Naive thymus-derived CD4-positive, alpha-beta T cell (primary cell): ENCODE data around the gene INSIG1. TPM values are rescaled to one million over a fixed set of nuclear protein-coding genes. Genes with fewer than 3 reads are reported as not detected.
A peak's percentile ranks its signal among the peaks of the same experiment; 100 is the strongest.

Experiments
- ATAC-seq: fragments of 150-1000 bp; cut with Tn5 transposase; 2 replicates; pipeline ENCODE4 v1.10.0; 2021; ENCODE audit warnings: mild to moderate bottlenecking, moderate library complexity
- CTCF ChIA-PET: fragments of 350-600 bp; sonication (Branson Sonifier 250); formaldehyde crosslinking; loops from one replicate; lab custom pipeline; 2021; ENCODE audit warnings: antibody characterized with exemption; lab: Charles Lee
- POLR2A ChIA-PET: fragments of 350-600 bp; sonication (Branson Sonifier 250); formaldehyde crosslinking; loops from one replicate; lab custom pipeline; 2021; ENCODE audit warnings: antibody characterized with exemption, inconsistent platforms; lab: Charles Lee
- DNase-seq, 9 donors: peaks; one replicate each; pipeline versions ENCODE4 v3.0.0 to v3.0.0-alpha.2; 2020 to 2022; ENCODE audit warnings: mixed read lengths in 1 of 9
- H3K27ac ChIP-seq: one replicate; pipeline ENCODE4 v1.7.0; 2013; ENCODE audit warnings: mild to moderate bottlenecking, low read depth, low read length, moderate library complexity
- H3K27me3 ChIP-seq, 2 donors: one replicate each; pipeline ENCODE4 v1.7.0; 2013; ENCODE audit warnings: low read length in 2 of 2, mild to moderate bottlenecking in 2 of 2, moderate library complexity in 2 of 2; ENCODE audit not compliant: control insufficient read depth in 2 of 2, insufficient read depth in 2 of 2
- H3K36me3 ChIP-seq, 3 experiments: 1 replicate in 2 of 3; 2 replicates in 1 of 3; pipeline ENCODE4 v1.7.0; 2013; ENCODE audit warnings: low read length in 3 of 3, mild to moderate bottlenecking in 3 of 3, moderate library complexity in 1 of 3; ENCODE audit not compliant: insufficient read depth in 3 of 3, control insufficient read depth in 2 of 3
- H3K4me1 ChIP-seq, 2 donors: one replicate each; pipeline ENCODE4 v1.7.0; 2013; ENCODE audit warnings: low read length in 2 of 2, mild to moderate bottlenecking in 2 of 2, moderate library complexity in 1 of 2; ENCODE audit not compliant: control insufficient read depth in 2 of 2, insufficient read depth in 2 of 2
- H3K4me3 ChIP-seq: 2 replicates; pipeline ENCODE4 v1.7.0; 2013; ENCODE audit warnings: mild to moderate bottlenecking, low read length
- H3K9me3 ChIP-seq, 3 experiments: 1 replicate in 2 of 3; 2 replicates in 1 of 3; pipeline ENCODE4 v1.7.0; 2013; ENCODE audit warnings: low read length in 3 of 3; ENCODE audit not compliant: control insufficient read depth in 2 of 3
- H3K27ac Mint-ChIP-seq, 9 donors: one replicate each; pipeline ENCODE4 v1.8.0; 2020 to 2022; ENCODE audit warnings: mixed read lengths in 9 of 9, mild to moderate bottlenecking in 8 of 9, moderate library complexity in 5 of 9, inconsistent platforms in 2 of 9
- H3K27me3 Mint-ChIP-seq, 5 donors: one replicate each; pipeline ENCODE4 v1.8.0; 2021 to 2022; ENCODE audit warnings: mixed read lengths in 5 of 5, mild to moderate bottlenecking in 1 of 5
- H3K36me3 Mint-ChIP-seq, 5 donors: one replicate each; pipeline ENCODE4 v1.8.0; 2020 to 2022; ENCODE audit warnings: mixed read lengths in 5 of 5, mild to moderate bottlenecking in 3 of 5, inconsistent platforms in 1 of 5
- H3K4me1 Mint-ChIP-seq, 7 donors: one replicate each; pipeline ENCODE4 v1.8.0; 2020 to 2022; ENCODE audit warnings: mixed read lengths in 7 of 7, mild to moderate bottlenecking in 3 of 7, inconsistent platforms in 1 of 7
- H3K4me3 Mint-ChIP-seq, 10 donors: one replicate each; pipeline ENCODE4 v1.8.0; 2020 to 2022; ENCODE audit warnings: mild to moderate bottlenecking in 10 of 10, mixed read lengths in 10 of 10, moderate library complexity in 6 of 10, inconsistent platforms in 2 of 10
- H3K9me3 Mint-ChIP-seq, 11 donors: one replicate each; pipeline ENCODE4 v1.8.0; 2020 to 2022; ENCODE audit warnings: mixed read lengths in 11 of 11, mild to moderate bottlenecking in 4 of 11, inconsistent platforms in 1 of 11, moderate library complexity in 1 of 11
- intact Hi-C, 2 donors: fragments of 100-400 bp; cut with micrococcal nuclease; formaldehyde crosslinking; loops; one replicate each; pipeline ENCODE4 v1.15.1; 2023
- polyA plus RNA-seq, 2 donors: library from polyadenylated mRNA; unstranded; fragments of 300-500 nt; fragmentation: Illumina TruSeq; gene quantifications; one replicate each; pipeline ENCODE4 v1.2.3, GENCODE V29; 2021
- total RNA-seq, 6 experiments: library from RNA in 5 of 6; stranded (reverse) in 5 of 6; gene quantifications; 1 replicate in 5 of 6; 2 replicates in 1 of 6; pipeline ENCODE4 v1.2.3 and lab custom pipeline; 2021 to 2026

INSIG1 gene
- total and polyA plus RNA-seq, 7 experiments from 2014 or later, result 22.2 to 70.0 (median 46.3) TPM

GRCh38 chr7:155326385-155326784 is 28.7 kb downstream of the INSIG1 start:
- Mint-ChIP-seq H3K9me3 (peaks cover 0 to 11% (median 2%) of the 10 kb centered on the region in 11 donors), H3K36me3 (no peaks in the 10 kb centered on the region), H3K4me3 (no peak overlapping the region), H3K27me3 (peaks cover 0 to 8% (median 0%) of the 10 kb centered on the region in 5 donors), H3K4me1 (peaks cover 0 to 4% (median 0%) of the 10 kb centered on the region in 7 donors), H3K27ac (no peak overlapping the region)
- POLR2A ChIA-PET, result interaction anchor here (1.0 kb wide), 1 partner anchor 27 kb away, joined by 5 read pairs; no protein-coding TSS in a partner anchor
- no peaks in the 10 kb centered on the region for H3K36me3 ChIP-seq
- no peak for DNase-seq
- H3K27ac ChIP-seq, result no peak overlapping the region
- ATAC-seq, result no peak
- intact Hi-C loops, result no loop called here
- H3K9me3 ChIP-seq, result peaks cover 0 to 6% (median 0%) of the 10 kb centered on the region in 3 experiments
- CTCF ChIA-PET, result no interaction called here
- no peak overlapping the region for H3K4me3 ChIP-seq
- no peaks in the 10 kb centered on the region for H3K27me3 ChIP-seq
- H3K4me1 ChIP-seq, result no peaks in the 10 kb centered on the region

- Histone ChIP-seq H3K36me3 (no peaks in the 10 kb centered on the region), H3K4me1 (no peaks in the 10 kb centered on the region), H3K9me3 (peaks cover 0 to 6% (median 0%) of the 10 kb centered on the region in 3 experiments), H3K4me3 (no peak overlapping the region), H3K27ac (no peak overlapping the region), H3K27me3 (no peaks in the 10 kb centered on the region)
- ChIA-PET POLR2A (no interaction called here), CTCF (no interaction called here)
- intact Hi-C loops, result no loop called here
- Mint-ChIP-seq H3K36me3 (no peaks in the 10 kb centered on the region), H3K27ac (peak overlapping the region in 3 of 9 donors; percentile 38 to 74 (median 45)), H3K4me1 (peaks cover 0 to 4% (median 0%) of the 10 kb centered on the region in 7 donors), H3K27me3 (peaks cover 0 to 8% (median 0%) of the 10 kb centered on the region in 5 donors), H3K4me3 (peak overlapping the region in 1 of 10 donors; percentile 43), H3K9me3 (peaks cover 0 to 11% (median 2%) of the 10 kb centered on the region in 11 donors)
- ATAC-seq (no peak), DNase-seq (no peak)
These were observed 30.1 kb downstream of the INSIG1 start for GRCh38 chr7:155327590-155328320.

GRCh38 chr7:155329225-155329624 is 31.5 kb downstream of the INSIG1 start:
- H3K4me3 Mint-ChIP-seq, result no peak overlapping the region
- peaks cover 0 to 5% (median 0%) of the 10 kb centered on the region in 11 donors for H3K9me3 Mint-ChIP-seq
- DNase-seq, result no peak
- H3K36me3 Mint-ChIP-seq, result no peaks in the 10 kb centered on the region
- Histone ChIP-seq H3K9me3 (peaks cover 0 to 6% (median 0%) of the 10 kb centered on the region in 3 experiments), H3K36me3 (no peaks in the 10 kb centered on the region), H3K27me3 (no peaks in the 10 kb centered on the region), H3K4me1 (no peaks in the 10 kb centered on the region), H3K27ac (no peak overlapping the region), H3K4me3 (no peak overlapping the region)
- H3K27me3 Mint-ChIP-seq, result peaks cover 0 to 3% (median 0%) of the 10 kb centered on the region in 5 donors
- POLR2A ChIA-PET, result no interaction called here
- intact Hi-C loops, result no loop called here
- ATAC-seq, result no peak
- CTCF ChIA-PET, result no interaction called here
- H3K27ac Mint-ChIP-seq, result no peak overlapping the region
- H3K4me1 Mint-ChIP-seq, result peaks cover 0 to 4% (median 0%) of the 10 kb centered on the region in 7 donors

DNA sequence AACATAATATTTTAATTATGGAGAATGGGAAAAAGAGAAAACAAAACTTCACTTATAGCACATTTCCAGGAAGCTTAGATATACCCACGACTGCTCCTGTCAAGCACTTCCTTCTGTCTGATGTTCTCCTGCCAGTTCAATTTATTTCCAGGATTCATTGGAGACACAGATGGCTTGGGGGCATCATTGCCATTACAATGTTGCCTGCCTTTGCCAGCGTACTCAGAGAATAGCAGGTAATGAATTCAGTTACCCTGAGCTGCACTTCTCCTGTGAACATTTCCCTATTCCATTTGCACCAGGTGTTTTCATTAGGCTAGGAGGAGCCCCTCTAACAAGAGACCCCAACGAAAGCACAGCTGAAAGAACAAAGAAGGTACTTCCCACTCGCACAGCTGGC is 33.7 kb downstream of the INSIG1 start:
- Mint-ChIP-seq H3K27ac (peak overlapping the region in 1 of 9 donors; percentile 15), H3K9me3 (peaks cover 0 to 2% (median 0%) of the 10 kb centered on the region in 11 donors), H3K27me3 (no peaks in the 10 kb centered on the region), H3K4me1 (peaks cover 0 to 4% (median 0%) of the 10 kb centered on the region in 7 donors), H3K36me3 (no peaks in the 10 kb centered on the region), H3K4me3 (no peak overlapping the region)
- ChIA-PET POLR2A (no interaction called here), CTCF (no interaction called here)
- no peaks in the 10 kb centered on the region for H3K4me1 ChIP-seq
- no peak for DNase-seq
- no peak for ATAC-seq
- intact Hi-C loops, result no loop called here
- H3K9me3 ChIP-seq, result peaks cover 0 to 6% (median 0%) of the 10 kb centered on the region in 3 experiments
- no peak overlapping the region for H3K4me3 ChIP-seq
- H3K36me3 ChIP-seq, result no peaks in the 10 kb centered on the region
- H3K27ac ChIP-seq, result no peak overlapping the region
- H3K27me3 ChIP-seq, result peaks cover 0 to 6% of the 10 kb centered on the region in 2 donors

DNA sequence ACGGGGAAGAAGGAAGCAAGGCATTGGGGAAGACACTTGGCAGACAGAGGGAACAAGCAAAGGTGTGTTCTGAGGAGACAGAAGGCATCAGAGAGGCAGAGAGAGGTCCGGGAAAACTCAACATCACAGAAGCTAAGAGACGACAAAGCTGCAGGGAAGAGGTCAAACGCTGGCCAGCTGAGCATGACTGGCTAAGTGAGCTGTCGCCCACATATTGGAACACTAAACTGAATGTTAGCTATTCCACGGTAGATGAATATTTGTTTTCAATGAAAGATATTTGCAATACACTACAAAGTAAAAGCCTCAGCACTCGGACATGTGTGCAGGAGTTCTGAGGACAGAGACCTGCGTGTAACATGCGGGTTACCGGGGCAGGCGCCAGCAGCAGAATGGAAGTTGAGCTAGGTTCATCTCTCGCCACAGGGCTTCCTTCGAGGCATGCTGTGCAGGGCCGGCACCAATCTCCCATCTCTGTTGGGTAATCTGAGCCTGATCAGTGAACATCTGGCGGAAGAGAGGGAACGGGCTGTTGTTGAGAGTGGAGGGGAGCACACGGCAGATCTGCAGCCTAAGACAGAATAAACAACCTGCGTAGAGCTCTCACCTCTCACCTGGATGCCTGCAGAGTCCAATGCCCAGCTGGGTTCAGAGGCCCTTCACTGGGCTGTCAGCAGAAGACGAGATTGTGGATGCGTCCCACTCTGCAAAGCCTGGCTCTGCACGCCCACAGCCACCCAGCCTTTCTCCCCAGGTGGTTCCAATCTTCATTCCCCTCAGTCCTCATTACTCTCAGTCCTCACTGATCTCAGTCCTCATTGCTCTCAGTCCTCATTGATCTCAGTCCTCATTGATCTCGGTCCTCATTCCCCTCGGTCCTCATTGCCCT is 35.9 kb downstream of the INSIG1 start:
- Mint-ChIP-seq H3K27me3 (peaks cover 0 to 7% (median 0%) of the 10 kb centered on the region in 5 donors), H3K9me3 (peaks cover 0 to 2% (median 0%) of the 10 kb centered on the region in 11 donors), H3K4me1 (peaks cover 0 to 11% (median 5%) of the 10 kb centered on the region in 7 donors), H3K4me3 (no peak overlapping the region), H3K36me3 (no peaks in the 10 kb centered on the region), H3K27ac (no peak overlapping the region)
- peaks cover 0 to 2% (median 0%) of the 10 kb centered on the region in 3 experiments for H3K9me3 ChIP-seq
- H3K27ac ChIP-seq, result no peak overlapping the region
- no peaks in the 10 kb centered on the region for H3K36me3 ChIP-seq
- peaks cover under 1 to 4% of the 10 kb centered on the region in 2 donors for H3K4me1 ChIP-seq
- intact Hi-C loops, result no loop called here
- ATAC-seq, result no peak
- H3K27me3 ChIP-seq, result peaks cover 0 to 6% of the 10 kb centered on the region in 2 donors
- H3K4me3 ChIP-seq, result no peak overlapping the region
- ChIA-PET CTCF (no interaction called here), POLR2A (no interaction called here)
- no peak for DNase-seq

- H3K27ac ChIP-seq, result no peak overlapping the region
- no peaks in the 10 kb centered on the region for H3K36me3 Mint-ChIP-seq
- peaks cover 0 to 6% of the 10 kb centered on the region in 2 donors for H3K27me3 ChIP-seq
- no peak overlapping the region for H3K4me3 Mint-ChIP-seq
- DNase-seq (no peak), ATAC-seq (no peak)
- H3K4me3 ChIP-seq, result no peak overlapping the region
- H3K36me3 ChIP-seq, result no peaks in the 10 kb centered on the region
- peaks cover 6 to 26% (median 15%) of the 10 kb centered on the region in 7 donors for H3K4me1 Mint-ChIP-seq
- no peak overlapping the region for H3K27ac Mint-ChIP-seq
- no peaks in the 10 kb centered on the region for H3K9me3 Mint-ChIP-seq
- peaks cover 7 to 14% of the 10 kb centered on the region in 2 donors for H3K4me1 ChIP-seq
- intact Hi-C loops, result no loop called here
- no peaks in the 10 kb centered on the region for H3K9me3 ChIP-seq
- CTCF ChIA-PET, result interaction anchor here (0.7 kb wide), 1 partner anchor 143 kb away, joined by 4 read pairs; no protein-coding TSS in a partner anchor
- peaks cover 0 to 19% (median 0%) of the 10 kb centered on the region in 5 donors for H3K27me3 Mint-ChIP-seq
- POLR2A ChIA-PET, result interaction anchor here (1.4 kb wide), 1 partner anchor 39 kb away, joined by 5 read pairs; the partner anchor contains the start of gene INSIG1
These were observed 39.3 kb downstream of the INSIG1 start for GRCh38 chr7:155336812-155337602.
